HEK293T (cell line): ENCODE data around the gene ARHGAP42.

Source experiments
- ARNT ChIP-seq: fragments of 450-650 bp; IDR thresholded peaks from 2 replicates; pipeline ENCODE4 v1.6.1; 2017; ENCODE audit warnings: mild to moderate bottlenecking
- ELF4 ChIP-seq: fragments of 450-650 bp; IDR thresholded peaks from 2 replicates; pipeline ENCODE4 v1.6.1; 2017; ENCODE audit warnings: antibody characterized with exemption
- FOXK2 ChIP-seq: fragments of 450-650 bp; IDR thresholded peaks from 2 replicates; pipeline ENCODE4 v1.6.1; 2016; ENCODE audit warnings: mild to moderate bottlenecking
- FOXM1 ChIP-seq: fragments of 450-650 bp; IDR thresholded peaks from 2 replicates; pipeline ENCODE4 v1.6.1; 2017; ENCODE audit warnings: mild to moderate bottlenecking, borderline replicate concordance
- HDGF ChIP-seq: fragments of 450-650 bp; IDR thresholded peaks from 2 replicates; pipeline ENCODE4 v1.6.1; 2017; ENCODE audit warnings: antibody characterized with exemption, borderline replicate concordance
- SP1 ChIP-seq: fragments of 450-650 bp; IDR thresholded peaks from 2 replicates; pipeline ENCODE4 v1.6.1; 2017
- SUZ12 ChIP-seq: fragments of 450-650 bp; IDR thresholded peaks from 2 replicates; pipeline ENCODE4 v1.6.1; 2016; ENCODE audit warnings: mild to moderate bottlenecking
- TARDBP ChIP-seq: fragments of 450-650 bp; IDR thresholded peaks from 2 replicates; pipeline ENCODE4 v1.6.1; 2016

- TF ChIP-seq FOXM1 (no peak), FOXK2 (no peak), HDGF (no peak), TARDBP (no peak), ARNT (no peak), SUZ12 (no peak), SP1 (no peak), ELF4 (no peak)
Observed at GRCh38 chr11:100883830-100884229, 196.7 kb downstream of the ARHGAP42 start.
